SK-N-SH (cell line): ENCODE results near the gene THSD4. TPM values are rescaled to one million over a fixed set of nuclear protein-coding genes. Genes with fewer than 3 reads are reported as not detected.
"Not testable (repeated sequence)": the region's sequence is repeated elsewhere in the genome, so short reads cannot be mapped to it uniquely, and the experiment has no call there.

ENCODE experiments used
- CTCF ChIA-PET: fragments of 300-600, 350-600 bp; formaldehyde crosslinking; extraction: SDS; loops from one replicate; lab custom pipeline; 2021; lab: Yijun Ruan, JAX
- POLR2A ChIA-PET: fragments of 350-600 bp; sonication (Branson Sonifier 250); formaldehyde crosslinking; extraction: SDS; loops from one replicate; lab custom pipeline; 2020; ENCODE audit warnings: antibody characterized with exemption, inconsistent platforms; lab: Yijun Ruan, JAX
- DNase-seq: peaks from one replicate; pipeline ENCODE4 v3.0.0; 2012
- H2AFZ ChIP-seq: fragments of 200-600 bp; sonication (generic); 2 replicates; pipeline ENCODE4 v1.8.1; 2016; ENCODE audit warnings: antibody characterized with exemption, mild to moderate bottlenecking, low read depth
- H3F3A ChIP-seq: fragments of 200-600 bp; sonication (generic); replicated peaks from 2 replicates; pipeline ENCODE3; 2016; ENCODE audit warnings: antibody characterized with exemption, mild to moderate bottlenecking; ENCODE audit not compliant: insufficient read depth
- H3K27ac ChIP-seq, 2 experiments: fragments of 200-500 bp in 1 of 2; fragments of 200-600 bp in 1 of 2; sonication (Bioruptor generic) in 1 of 2; sonication (generic), shearing (Covaris generic) in 1 of 2; 2 replicates each; pipeline versions ENCODE4 v1.5.1 to v1.6.1; 2014 to 2016; ENCODE audit warnings: low read depth in 2 of 2, inconsistent platforms in 1 of 2, low read length in 1 of 2, mild to moderate bottlenecking in 1 of 2, mixed read lengths in 1 of 2
- H3K27me3 ChIP-seq: fragments of 200-600 bp; sonication (generic), shearing (Covaris generic); 2 replicates; pipeline ENCODE4 v1.6.1; 2016; ENCODE audit warnings: mixed run types; ENCODE audit not compliant: insufficient read depth
- H3K36me3 ChIP-seq, 2 experiments: fragments of 200-500 bp in 1 of 2; fragments of 200-600 bp in 1 of 2; sonication (Bioruptor generic) in 1 of 2; sonication (generic) in 1 of 2; replicated peaks in 1 of 2; 2 replicates each; pipeline versions ENCODE3 to v1.5.1; 2014 to 2016; ENCODE audit warnings: low read length in 1 of 2, mild to moderate bottlenecking in 1 of 2; ENCODE audit not compliant: insufficient read depth in 2 of 2, control insufficient read depth in 1 of 2
- H3K4me1 ChIP-seq, 2 experiments: fragments of 200-500 bp in 1 of 2; fragments of 200-600 bp in 1 of 2; sonication (Bioruptor generic) in 1 of 2; sonication (generic), shearing (Covaris generic) in 1 of 2; 2 replicates each; pipeline versions ENCODE4 v1.5.1 to v1.6.1; 2014 to 2016; ENCODE audit warnings: low read depth in 1 of 2, low read length in 1 of 2, mixed run types in 1 of 2; ENCODE audit not compliant: insufficient read depth in 2 of 2, control insufficient read depth in 1 of 2
- H3K4me2 ChIP-seq: fragments of 200-600 bp; sonication (generic), shearing (Covaris generic); 2 replicates; pipeline ENCODE4 v1.6.1; 2017; ENCODE audit warnings: mixed run types
- H3K4me3 ChIP-seq, 2 experiments: fragments of 200-500 bp in 1 of 2; fragments of 200-600 bp in 1 of 2; sonication (Bioruptor generic) in 1 of 2; sonication (generic), shearing (Covaris generic) in 1 of 2; 2 replicates each; pipeline versions ENCODE4 v1.5.1 to v1.8.1; 2014 to 2016; ENCODE audit warnings: low read depth in 2 of 2, inconsistent platforms in 1 of 2, low read length in 1 of 2, mild to moderate bottlenecking in 1 of 2, mixed read lengths in 1 of 2, moderate library complexity in 1 of 2
- H3K79me2 ChIP-seq: fragments of 200-600 bp; sonication (generic); 2 replicates; pipeline ENCODE4 v1.8.1; 2017; ENCODE audit warnings: mild to moderate bottlenecking; ENCODE audit not compliant: insufficient read depth
- H3K9ac ChIP-seq: fragments of 200-600 bp; sonication (generic); 2 replicates; pipeline ENCODE4 v1.6.1; 2017; ENCODE audit warnings: mixed run types
- H3K9me2 ChIP-seq: fragments of 200-600 bp; sonication (generic); 2 replicates; pipeline ENCODE4 v1.6.1; 2017; ENCODE audit warnings: mixed run types
- H3K9me3 ChIP-seq: fragments of 200-600 bp; sonication (generic); 2 replicates; pipeline ENCODE4 v1.6.1; 2017; ENCODE audit warnings: mixed run types, mild to moderate bottlenecking, moderate library complexity
- H4K20me1 ChIP-seq: fragments of 200-600 bp; sonication (generic); 2 replicates; pipeline ENCODE4 v1.6.1; 2017; ENCODE audit warnings: mild to moderate bottlenecking, mixed run types; ENCODE audit not compliant: insufficient read depth
- FOSL2 ChIP-seq: IDR thresholded peaks from 2 replicates; pipeline ENCODE4 v1.4.0; 2012; ENCODE audit warnings: low read depth, mild to moderate bottlenecking, moderate library complexity, borderline replicate concordance
- FOXJ3 ChIP-seq: sonication (generic); formaldehyde crosslinking; IDR thresholded peaks from 2 replicates; pipeline ENCODE4 v1.5.1; 2020; ENCODE audit warnings: mild to moderate bottlenecking, missing genetic modification reagents
- FOXM1 ChIP-seq: IDR thresholded peaks from 2 replicates; pipeline ENCODE4 v1.4.0; 2012; ENCODE audit warnings: low read depth, mild to moderate bottlenecking
- IRF3 ChIP-seq: fragments of 150-350 bp; IDR thresholded peaks from 2 replicates; pipeline ENCODE4 v1.6.1; 2016; ENCODE audit warnings: mild to moderate bottlenecking, low read depth, low read length
- JUND ChIP-seq: IDR thresholded peaks from 2 replicates; pipeline ENCODE4 v1.4.0; 2012
- NFIC ChIP-seq: IDR thresholded peaks from 2 replicates; pipeline ENCODE4 v1.4.0; 2012; ENCODE audit warnings: borderline replicate concordance
- PBX3 ChIP-seq: IDR thresholded peaks from 2 replicates; pipeline ENCODE4; 2012
- RXRA ChIP-seq: IDR thresholded peaks from 2 replicates; pipeline ENCODE4 v1.4.0; 2012; ENCODE audit warnings: low read depth, mild to moderate bottlenecking, borderline replicate concordance
- SIN3A ChIP-seq: IDR thresholded peaks from 2 replicates; pipeline ENCODE4 v1.6.1; 2012; ENCODE audit warnings: low read depth, mild to moderate bottlenecking, low read length, moderate library complexity, borderline replicate concordance
- TEAD4 ChIP-seq: IDR thresholded peaks from 2 replicates; pipeline ENCODE4 v1.4.0; 2012; ENCODE audit warnings: mild to moderate bottlenecking, borderline replicate concordance; ENCODE audit not compliant: insufficient read depth
- WGBS: methylation state at CpG from one replicate; pipeline ENCODE4 v1.1.6; 2017; ENCODE audit warnings: low lambda C conversion rate; 5-methylcytosine and 5-hydroxymethylcytosine counted together
- polyA plus RNA-seq, 3 experiments: library from polyadenylated mRNA; depleted of rRNA; stranded (reverse); fragments of >200 nt; gene quantifications; 2 replicates each; pipeline ENCODE4 v1.2.3, GENCODE V29; 2012

Gene THSD4
- polyA plus RNA-seq, 1 of the 3 experiments (the other 2 are of a cell fraction), result 79.1 TPM

GRCh38 chr15:71207141-71207540 lies 91.9 kb downstream of the THSD4 start:
- H3K27me3 ChIP-seq, result no peaks in the 10 kb centered on the region
- no peak overlapping the region for H3K4me3 ChIP-seq
- H3K9me3 ChIP-seq, result no peaks in the 10 kb centered on the region
- no peaks in the 10 kb centered on the region for H3F3A ChIP-seq
- TF ChIP-seq SIN3A (no peak), NFIC (no peak), FOXM1 (no peak), RXRA (no peak), PBX3 (no peak), FOXJ3 (CRISPR knock-in tag) (no peak), IRF3 (no peak), FOSL2 (no peak), TEAD4 (no peak)
- no peak overlapping the region for H3K9ac ChIP-seq
- peak; percentile 32 for DNase-seq
- H3K9me2 ChIP-seq, result no peaks in the 10 kb centered on the region
- H2AFZ ChIP-seq, result no peak overlapping the region
- H3K27ac ChIP-seq, result no peak overlapping the region
- H3K4me2 ChIP-seq, result no peak overlapping the region
- 86% methylated on average over 4 of the region's 4 CpGs for WGBS
- no peaks in the 10 kb centered on the region for H4K20me1 ChIP-seq
- ChIA-PET CTCF (interaction anchor here (1.3 kb wide), 1 partner anchor 24 kb away, joined by 3 read pairs; no protein-coding TSS in a partner anchor), POLR2A (no interaction called here)
- H3K4me1 ChIP-seq, result peaks cover 0 to 12% of the 10 kb centered on the region in 2 experiments; a peak in 1 of 4 replicates
- H3K79me2 ChIP-seq, result peaks cover 9% of the 10 kb centered on the region; the same call in 1 of the 2 replicates
- H3K36me3 ChIP-seq, result peaks cover 0 to 6% of the 10 kb centered on the region in 2 experiments

GRCh38 chr15:71212146-71212545 lies 96.9 kb downstream of the THSD4 start:
- ChIA-PET CTCF (no interaction called here), POLR2A (no interaction called here)
- Histone ChIP-seq H3K9me2 (no peaks in the 10 kb centered on the region), H3K79me2 (peaks cover 17% of the 10 kb centered on the region), H3K27ac (no peak overlapping the region), H3K27me3 (no peaks in the 10 kb centered on the region), H3K4me2 (no peak overlapping the region), H3K9me3 (no peaks in the 10 kb centered on the region), H2AFZ (no peak overlapping the region), H3K4me3 (no peak overlapping the region), H3K9ac (no peak overlapping the region), H3K4me1 (peaks cover 0 to 8% of the 10 kb centered on the region in 2 experiments; a peak in 1 of 4 replicates), H4K20me1 (no peaks in the 10 kb centered on the region), H3K36me3 (peaks cover 3 to 13% of the 10 kb centered on the region in 2 experiments), H3F3A (no peaks in the 10 kb centered on the region)
- WGBS, result 91% methylated on average over 4 of the region's 4 CpGs
- DNase-seq, result no peak
- TF ChIP-seq JUND, result no peak

- H3K4me3 ChIP-seq, H3K27me3 ChIP-seq, H4K20me1 ChIP-seq, H3K27ac ChIP-seq, H3K9me3 ChIP-seq, DNase-seq, POLR2A ChIA-PET, H3K4me1 ChIP-seq, H2AFZ ChIP-seq, H3F3A ChIP-seq, H3K9me2 ChIP-seq, H3K9ac ChIP-seq, CTCF ChIA-PET, H3K4me2 ChIP-seq: not testable (repeated sequence)
- Histone ChIP-seq H3K79me2 (peaks cover 13% of the 10 kb centered on the region), H3K36me3 (peaks cover 3 to 16% of the 10 kb centered on the region in 2 experiments)
- 88% methylated on average over 8 of the region's 8 CpGs for WGBS
These were observed 98.7 kb downstream of the THSD4 start for GRCh38 chr15:71213943-71214342.
